Caki2 (cell line): ENCODE data around the gene MFN2. TPM values are rescaled to one million over a fixed set of nuclear protein-coding genes. Genes with fewer than 3 reads are reported as not detected.
"Not testable (repeated sequence)": the region's sequence is repeated elsewhere in the genome, so short reads cannot be mapped to it uniquely, and the experiment has no call there.

ENCODE experiments used
- DNase-seq: peaks from one replicate; pipeline ENCODE4 v3.0.0-alpha.2; 2015; ENCODE audit warnings: low read depth
- in situ Hi-C: cut with HindIII; loops from 2 replicates; pipeline ENCODE4 v1.10.0; 2016; ENCODE audit warnings: low sequenced_read_pairs, low pct_unique_long_range_greater_than_20kb, mixed read lengths
- total RNA-seq: library from RNA; depleted of rRNA; stranded (reverse); fragments of >200 nt; shearing (Covaris generic); gene quantifications from 2 replicates; pipeline ENCODE4 v1.2.3, GENCODE V29; 2014; ENCODE audit warnings: low replicate concordance

MFN2 gene
- total RNA-seq, 1 experiment from 2014 or later = 26.4 TPM

DNA sequence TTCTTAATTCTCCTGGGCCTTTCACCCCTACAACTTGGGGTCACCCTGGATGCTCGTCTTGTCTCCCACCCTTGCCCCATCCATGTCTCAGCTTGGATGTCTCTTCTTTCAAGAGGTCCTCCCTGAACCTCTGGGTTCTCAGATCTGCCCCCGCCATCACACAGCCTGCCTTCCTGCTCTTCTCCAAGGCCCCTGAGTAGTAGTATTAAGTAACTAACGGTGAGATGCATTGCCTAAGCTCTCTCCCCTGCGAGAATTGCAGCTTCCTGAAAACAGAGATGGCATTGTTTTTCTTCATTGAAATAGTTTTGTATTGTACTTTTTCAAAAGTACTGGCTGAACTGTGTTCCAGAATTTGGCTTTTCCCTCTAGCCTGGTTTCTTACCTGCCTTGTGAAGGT, 55.1 kb downstream of the MFN2 start:
- in situ Hi-C loops = no loop called here
- DNase-seq = no peak

DNA sequence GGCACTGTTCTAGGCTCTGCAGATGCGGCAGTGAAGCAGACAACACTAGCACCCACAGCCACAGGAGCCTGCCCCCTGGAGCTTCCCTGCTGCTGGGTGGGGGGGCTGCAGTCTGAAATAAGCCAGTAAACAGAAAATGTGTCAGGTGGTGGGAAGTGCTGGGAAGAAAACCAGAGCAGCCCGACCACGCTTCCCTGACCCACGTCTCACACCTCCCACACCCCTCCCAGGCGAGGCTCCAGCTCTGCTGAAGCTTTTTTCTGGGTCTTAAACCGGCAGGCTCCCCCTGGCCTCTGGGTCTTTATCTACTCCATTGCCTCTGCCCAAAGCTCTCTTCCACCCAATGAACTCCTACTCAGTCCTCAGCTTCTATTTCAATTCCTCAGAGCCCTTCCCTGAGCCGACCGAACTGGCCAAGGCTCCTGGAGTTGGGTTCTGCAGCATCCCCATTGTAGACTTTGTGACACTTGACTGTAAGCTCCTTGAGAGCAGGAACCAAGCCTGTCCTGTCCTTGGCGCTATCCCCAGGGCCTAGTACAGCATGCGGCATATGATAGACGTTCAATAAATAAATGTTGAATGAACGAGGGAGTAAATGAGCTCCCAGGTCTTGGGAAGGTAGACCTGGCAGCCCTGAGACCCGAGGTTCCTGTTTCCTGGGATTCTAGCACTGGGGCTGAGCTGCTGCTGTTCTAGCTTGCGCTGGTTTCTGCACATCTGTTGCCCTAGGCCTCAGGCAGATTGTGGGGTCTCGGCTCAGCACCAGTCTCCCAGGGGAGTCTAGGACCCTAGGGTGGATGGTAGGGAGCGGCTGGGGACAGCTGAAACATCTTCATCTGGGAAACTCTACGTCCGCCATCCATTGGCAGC, 57.5 kb downstream of the MFN2 start:
- DNase-seq = no peak
- in situ Hi-C loops = no loop called here

DNA sequence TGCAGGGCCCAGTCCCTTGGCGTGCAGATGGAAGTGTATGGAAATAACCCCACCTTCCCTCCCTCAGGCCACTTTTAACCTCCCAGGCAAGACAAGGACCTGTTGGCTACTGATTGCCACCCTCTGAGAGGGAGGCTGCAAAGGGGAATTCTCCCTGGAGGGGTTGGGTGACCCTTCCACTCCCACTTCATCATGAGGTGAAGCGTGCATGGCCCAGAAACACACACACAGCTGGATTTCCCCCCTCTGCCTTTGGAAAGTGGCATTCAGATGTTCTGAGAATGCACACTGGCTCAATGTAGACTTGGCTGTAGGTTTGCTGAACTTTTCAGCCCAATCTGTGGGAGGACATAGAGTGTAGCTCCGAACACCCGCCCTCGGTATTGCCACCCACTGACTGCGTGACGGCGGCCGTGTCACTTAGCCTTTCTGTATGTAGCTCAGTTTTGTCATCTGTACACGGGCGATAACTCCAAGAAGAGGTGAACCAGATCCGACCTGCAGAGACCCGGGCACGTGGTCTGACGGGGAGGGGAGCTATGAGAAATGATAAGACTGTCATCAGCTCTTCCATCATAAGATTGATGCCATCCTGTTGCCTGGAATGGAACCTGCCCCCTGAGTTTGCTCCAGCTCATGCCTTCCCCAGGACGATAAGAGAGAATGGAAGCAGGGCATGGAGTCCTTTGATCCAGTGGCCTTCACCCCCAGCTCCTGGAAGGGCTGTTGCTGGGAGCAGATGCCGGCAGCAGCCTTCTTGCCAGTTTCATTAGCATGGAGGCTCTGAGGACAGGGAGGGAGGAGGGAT, 58.3 kb downstream of the MFN2 start:
- in situ Hi-C loops = no loop called here
- DNase-seq = no peak

DNA sequence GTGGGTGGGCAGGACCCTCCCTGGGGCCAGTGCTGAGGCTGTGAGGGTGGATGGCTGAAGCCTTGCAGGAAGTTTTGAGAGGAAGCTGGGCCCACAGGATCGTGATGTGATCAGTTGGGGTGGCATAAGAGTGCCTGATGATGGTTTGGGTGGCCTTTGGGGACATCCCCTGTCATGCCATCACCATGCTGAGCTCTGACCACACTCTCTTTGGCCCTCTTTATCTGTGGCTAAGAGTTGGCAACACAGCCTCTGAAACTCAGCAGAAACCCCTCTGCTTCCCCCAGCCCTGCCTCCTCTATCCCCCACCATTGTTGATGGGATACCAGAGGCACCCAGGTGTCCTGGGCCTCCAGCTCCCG, 58.9 kb downstream of the MFN2 start:
- in situ Hi-C loops = no loop called here
- DNase-seq = no peak

DNA sequence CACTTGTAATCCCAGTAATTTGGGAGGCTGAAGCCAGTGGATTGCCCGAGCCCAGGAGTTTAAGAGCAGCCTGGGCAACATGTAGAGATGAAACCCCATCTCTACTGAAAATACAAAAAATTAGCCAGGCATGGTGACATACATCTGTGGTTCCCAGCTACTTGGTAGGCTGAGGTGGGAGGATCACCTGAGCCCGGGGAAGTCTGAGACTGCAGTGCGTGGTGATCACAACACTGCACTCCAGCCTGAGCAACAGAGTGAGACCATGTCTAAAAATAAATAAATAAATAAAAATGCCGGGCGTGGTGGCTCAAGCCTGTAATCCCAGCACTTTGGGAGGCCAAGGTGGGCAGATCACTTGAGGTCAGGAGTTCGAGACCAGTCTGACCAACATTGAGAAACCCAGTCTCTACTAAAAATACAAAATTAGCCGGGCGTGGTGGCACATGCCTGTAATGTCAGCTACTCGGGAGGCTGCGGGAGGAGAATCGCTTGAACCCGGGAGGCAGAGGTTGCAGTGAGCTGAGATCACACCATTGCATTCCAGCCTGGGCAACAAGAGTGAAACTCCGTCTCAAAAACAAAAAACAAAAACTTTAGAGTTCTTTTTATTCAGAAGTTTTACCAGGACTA, 59.7 kb downstream of the MFN2 start:
- in situ Hi-C loops, DNase-seq: not testable (repeated sequence)

DNA sequence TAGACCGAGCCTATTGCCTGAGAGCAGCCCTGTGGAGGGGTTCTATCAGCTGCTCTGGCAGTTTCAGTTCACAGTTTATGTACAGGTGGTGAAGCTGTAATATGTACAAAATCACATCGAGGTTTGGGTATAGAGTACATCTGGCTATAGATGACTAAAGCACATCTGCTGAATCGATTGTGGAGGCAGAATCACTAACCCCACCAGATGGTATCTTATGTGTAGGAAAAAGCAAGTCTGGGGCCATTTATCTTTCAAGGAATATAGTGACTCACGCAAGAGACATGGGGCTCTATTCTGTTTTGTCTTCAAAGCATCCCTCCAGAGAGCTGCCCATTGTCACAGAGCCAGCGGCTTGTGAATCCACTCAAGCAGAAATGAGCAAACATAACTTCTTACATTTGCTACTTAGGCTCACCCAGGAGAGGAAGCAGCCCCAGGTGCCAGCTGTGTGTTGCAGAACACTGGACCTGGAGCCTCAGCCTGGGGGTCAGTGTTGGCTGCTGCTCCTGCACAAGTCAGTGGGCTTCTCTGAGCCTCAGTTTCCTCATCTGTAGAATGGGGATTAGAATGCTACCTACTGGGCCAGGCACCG, 60.3 kb downstream of the MFN2 start:
- in situ Hi-C loops = no loop called here

DNA sequence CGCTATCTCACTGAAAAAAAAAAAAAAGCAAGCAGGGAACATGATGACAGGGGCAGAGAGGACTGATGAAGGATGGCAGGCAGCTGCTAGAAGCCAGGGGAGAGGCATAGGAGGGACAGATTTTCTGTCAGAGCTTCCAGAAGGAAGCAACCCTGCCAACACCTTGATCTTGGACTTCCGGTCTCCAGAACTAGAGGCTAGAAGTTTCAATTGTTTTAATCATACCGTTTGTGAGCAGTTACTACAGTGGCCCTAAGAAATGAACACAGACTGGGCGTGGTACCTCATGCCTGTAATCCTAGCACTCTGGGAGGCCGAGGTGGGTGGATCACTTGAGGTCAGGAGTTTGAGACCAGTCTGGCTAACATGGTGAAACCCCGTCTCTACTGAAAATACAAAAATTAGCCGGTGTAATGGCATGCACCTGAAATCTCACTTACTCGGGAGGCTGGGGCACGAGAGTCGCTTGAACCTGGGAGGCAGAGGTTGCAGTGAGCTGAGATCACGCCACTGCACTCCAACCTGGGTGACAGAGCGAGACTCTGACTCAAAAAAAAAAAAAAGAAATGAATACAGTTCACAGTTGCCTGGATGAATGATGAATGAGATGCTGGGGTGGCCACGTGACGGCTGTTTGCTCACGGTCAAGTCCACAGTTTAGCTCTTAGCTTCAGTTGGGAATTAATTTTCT, 64.1 kb downstream of the MFN2 start:
- peak; percentile 66 for DNase-seq
- in situ Hi-C loops = not testable (repeated sequence)

More for the DNA sequence above, 60.3 kb downstream of the MFN2 start:
- peak; percentile 82 for DNase-seq

DNA sequence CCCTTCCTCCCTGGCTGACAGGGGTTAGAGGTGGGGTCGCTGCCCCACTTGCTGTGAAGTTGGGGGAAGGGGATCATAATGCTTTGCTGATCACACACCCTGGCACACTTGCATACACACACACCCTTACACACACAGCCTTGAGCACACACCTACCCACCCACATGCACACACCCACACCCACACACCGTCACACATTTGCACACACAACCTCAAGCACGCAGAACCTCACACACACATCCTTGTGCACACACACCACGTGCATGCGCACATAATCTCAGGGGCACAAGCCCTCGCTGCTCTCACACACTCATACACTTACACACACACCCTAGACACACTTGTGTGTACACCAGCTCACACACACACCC, 66.5 kb downstream of the MFN2 start:
- in situ Hi-C loops = no loop called here
- no peak for DNase-seq

DNA sequence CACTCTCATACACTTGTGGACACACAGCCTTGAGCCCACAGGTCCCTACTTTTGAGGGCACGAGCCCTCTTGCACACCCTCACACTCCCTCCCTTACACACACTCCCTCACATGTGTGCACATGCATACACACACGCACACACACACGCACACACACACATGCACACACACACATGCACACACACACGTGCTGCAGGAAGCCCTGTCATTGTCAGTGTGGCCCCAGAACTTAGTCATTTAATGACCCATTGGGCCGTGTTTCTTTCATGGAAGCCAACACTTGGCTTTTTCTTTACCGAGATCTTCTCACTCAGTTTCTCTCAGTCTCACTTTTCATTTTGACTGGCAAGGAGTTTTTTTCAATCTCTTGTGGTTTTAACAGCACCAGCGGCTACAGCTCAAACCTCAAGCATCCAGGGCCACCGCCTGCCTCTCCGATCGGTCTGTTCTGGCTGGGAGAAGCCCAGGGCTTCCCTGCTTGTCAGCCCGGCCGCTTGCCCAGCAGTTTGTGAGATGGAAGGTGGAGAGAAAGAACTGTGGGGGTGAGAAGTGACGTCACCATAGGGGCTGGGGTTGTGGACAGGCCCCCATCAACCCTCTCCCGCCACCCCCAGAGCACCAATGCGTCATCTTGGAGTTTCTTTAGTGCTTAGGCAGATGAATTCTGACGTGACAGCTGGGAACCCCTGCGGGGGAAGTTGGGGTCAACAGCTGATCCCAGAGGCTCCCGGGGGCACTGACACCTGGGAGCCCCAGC, 67.1 kb downstream of the MFN2 start:
- in situ Hi-C loops = no loop called here
- no peak for DNase-seq

DNA sequence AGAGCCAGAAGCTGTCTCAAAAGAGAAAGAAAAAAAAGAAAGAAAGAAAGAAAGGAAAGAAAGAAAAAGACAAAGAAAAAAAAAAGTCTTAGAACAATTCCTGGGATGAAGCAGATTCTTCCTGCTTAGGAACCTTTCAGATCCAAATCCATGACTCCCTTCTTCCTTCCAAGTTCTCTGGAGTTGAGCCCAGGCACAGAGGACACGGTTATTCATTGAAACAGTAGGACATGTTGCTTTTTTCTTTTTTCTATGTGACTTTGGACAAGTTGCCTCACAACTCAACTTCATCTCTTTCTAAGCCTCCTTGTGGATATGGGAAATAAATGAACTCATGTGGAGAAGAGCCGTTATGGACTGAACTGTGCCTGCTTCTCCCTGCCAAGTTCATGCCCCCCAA, 68.1 kb downstream of the MFN2 start:
- no peak for DNase-seq
- in situ Hi-C loops = no loop called here

DNA sequence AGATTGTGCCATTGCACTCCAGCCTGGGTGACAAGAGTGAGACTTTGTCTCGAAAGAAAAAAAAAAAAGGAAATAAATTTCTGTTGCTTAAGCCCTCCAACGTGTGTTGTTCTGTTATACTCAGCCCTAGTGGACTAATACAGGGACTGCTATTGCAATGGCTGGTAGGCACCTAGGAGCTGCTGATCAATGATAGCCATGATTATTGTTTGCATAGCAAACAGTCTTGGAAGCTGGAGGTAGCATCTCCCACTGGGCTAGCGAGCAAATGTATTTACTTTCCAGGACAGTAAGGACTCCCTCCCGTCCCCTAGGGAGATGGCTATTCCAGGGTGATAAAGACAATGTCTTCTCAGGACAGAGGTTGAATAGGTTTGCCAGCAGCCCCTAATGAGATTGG, 69.4 kb downstream of the MFN2 start:
- DNase-seq = no peak
- in situ Hi-C loops = no loop called here

DNA sequence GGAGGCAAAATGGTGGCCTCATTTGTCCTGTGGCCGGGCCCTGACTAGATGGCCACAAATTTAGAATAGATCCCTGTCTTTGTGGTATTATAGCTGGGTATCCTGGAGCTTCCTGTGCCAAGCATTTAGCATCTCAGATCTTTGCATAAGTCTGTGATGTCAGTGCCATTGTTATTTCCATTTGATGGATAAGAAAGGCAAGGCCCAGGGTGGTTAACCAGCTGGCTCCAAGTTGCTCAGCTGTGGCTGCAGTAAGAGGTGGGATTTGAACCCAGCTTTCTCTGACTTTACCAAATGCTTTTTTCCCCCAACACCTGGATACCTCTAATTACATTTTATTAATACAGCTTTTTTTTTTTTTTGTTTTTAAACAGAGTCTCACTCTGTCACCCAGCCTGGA, 71.1 kb downstream of the MFN2 start:
- no peak for DNase-seq
- in situ Hi-C loops = no loop called here

DNA sequence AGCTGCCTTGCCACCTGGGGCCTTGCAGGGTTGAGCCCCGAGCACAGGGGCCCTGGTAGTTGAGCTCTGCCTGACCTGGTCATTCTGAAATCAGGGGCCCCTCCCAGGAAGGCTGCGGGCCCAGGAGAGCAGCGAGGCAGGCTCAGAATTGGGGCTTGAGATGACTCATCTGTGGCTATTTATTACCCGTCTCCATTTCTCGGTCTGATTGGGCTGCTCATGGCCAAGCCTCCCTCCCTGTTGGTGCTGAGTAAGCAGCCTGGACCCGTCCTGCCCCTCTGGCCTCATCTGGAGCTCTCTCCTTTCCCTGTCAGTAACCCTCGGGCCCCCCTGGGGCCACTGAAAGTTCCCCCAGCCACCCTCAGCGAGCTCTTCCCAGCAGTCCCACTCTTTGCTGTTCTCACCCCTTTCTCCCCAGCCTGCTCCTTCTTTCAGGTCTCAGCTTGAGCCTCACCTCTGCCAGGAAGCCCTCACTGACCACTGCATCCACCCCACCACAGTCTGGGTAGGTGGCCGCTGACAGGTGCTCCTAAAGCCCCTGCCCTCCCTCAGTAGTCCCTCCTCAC, 71.8 kb downstream of the MFN2 start:
- in situ Hi-C loops = no loop called here
- DNase-seq = peak; percentile 69

DNA sequence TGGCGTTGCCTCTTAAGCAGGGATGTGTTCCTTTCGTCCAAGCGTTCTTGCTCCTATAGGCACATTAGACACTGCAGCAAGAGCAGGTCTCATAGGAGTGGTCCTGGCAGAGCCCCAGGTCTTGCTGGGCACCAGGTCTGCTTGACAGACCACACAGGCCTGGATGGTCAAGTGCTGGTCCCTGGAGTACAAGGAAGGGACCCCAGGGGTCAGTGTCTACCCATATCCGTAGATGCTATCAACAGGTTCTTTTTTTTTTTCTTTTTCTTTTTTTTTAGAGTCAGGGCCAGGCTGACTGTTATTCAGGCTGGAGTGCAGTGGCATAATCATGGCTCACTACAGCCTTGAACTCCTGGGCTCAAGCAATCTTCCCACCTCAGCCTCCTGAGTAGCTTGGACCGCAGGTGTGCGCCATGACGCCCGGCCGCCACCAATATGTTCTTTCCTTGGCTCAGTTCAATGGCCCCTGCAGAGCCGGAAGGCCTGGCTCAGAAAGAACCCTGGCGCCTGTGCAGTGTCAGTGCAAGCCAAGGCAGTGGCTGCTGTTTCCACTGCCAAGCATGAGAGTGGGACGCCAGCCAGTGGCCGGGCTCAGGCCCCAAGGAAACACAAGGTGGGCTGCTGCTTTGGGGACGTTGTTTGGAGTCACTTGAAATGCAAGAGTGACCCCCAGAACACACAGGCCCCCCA, 72.9 kb downstream of the MFN2 start:
- no peak for DNase-seq
- in situ Hi-C loops = no loop called here

DNA sequence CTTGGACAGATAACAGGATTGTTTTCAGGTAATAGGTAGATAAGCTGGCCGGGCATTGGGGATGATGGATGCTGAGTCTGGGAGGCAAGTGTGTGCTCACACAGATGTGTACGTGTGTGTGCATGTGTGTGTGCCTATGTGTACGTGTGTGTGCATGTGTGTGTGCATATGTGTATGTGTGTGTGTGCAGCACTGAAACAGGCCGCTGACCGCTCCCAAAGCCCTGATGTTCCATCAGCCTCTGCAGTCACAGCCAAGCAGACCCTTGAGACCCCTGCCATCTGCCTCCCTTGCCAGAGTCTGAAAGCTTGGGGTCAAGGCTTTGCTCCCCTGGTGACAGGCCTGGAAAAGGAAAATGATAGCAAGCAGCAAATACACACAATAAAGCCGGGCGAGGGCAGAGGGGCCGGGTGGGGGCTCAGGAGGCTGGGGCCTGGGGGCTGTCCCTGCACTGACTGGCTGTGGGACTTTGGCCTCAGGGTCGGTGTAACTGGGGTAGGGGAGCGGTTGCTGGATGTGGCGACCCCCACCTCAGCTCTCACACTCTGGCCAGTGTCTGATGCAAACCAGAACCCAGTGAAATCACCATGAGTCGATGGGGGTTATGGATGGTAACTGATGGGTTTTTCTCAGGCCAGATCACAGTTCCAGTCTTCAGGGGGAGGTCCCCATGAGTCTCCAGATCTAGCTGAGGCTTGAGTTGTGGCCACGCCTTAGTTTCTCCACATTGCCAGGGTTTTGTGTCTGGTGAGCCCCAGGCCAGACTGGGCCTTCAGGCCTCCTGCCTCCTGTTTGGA, 73.7 kb downstream of the MFN2 start:
- DNase-seq = no peak
- in situ Hi-C loops = no loop called here

DNA sequence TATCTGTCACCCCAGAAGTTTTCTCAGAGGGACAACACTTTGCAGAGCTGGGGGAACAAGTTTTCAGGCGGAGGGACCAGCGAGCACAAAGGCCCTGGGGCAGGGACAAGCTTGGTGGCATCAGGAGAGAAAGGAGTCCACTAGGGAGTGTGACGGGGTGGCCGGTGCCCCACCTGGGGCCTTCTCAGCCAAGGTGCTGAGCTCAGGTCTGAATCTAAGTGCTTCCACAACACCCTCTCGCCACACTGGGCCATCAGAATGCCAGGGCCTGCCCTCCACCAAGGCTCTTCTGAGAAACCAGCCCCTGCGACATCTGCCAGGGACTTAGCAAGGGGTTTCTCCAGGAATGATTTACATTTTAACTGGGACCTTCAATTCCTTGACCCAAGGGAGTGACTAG, 75.0 kb downstream of the MFN2 start:
- no peak for DNase-seq
- in situ Hi-C loops = no loop called here
